ENCODE data around the gene SIVA1. TPM values are rescaled to one million over a fixed set of nuclear protein-coding genes. Genes with fewer than 3 reads are reported as not detected.

SIVA1 gene
- total RNA-seq, 1 donor from 2014 or later: 298 TPM

DNA sequence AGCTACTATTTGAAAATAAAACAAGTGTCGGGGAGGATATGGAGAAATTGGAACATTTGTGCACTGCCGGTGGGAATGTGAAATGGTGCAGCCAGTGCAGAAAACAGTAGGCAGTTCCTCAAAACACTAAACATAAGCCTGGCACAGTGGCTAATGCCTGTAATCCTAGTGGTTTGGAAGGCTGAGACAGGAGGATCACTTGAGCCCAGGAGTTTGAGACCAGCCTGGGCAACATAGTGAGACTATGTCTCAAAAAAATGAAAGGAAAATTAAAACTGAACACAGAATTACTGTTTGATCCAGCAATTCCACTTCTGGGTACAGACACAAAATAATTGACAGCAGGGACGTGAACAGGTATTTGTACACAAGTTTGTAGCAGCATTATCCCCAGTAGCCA lies 12.6 kb downstream of the SIVA1 start:
- no peak for DNase-seq (ENCODE audit: low read depth)
- H3K4me3 ChIP-seq (ENCODE audit: low read depth, low read length): no peak overlapping the region
- TF ChIP-seq, protein P1, sequence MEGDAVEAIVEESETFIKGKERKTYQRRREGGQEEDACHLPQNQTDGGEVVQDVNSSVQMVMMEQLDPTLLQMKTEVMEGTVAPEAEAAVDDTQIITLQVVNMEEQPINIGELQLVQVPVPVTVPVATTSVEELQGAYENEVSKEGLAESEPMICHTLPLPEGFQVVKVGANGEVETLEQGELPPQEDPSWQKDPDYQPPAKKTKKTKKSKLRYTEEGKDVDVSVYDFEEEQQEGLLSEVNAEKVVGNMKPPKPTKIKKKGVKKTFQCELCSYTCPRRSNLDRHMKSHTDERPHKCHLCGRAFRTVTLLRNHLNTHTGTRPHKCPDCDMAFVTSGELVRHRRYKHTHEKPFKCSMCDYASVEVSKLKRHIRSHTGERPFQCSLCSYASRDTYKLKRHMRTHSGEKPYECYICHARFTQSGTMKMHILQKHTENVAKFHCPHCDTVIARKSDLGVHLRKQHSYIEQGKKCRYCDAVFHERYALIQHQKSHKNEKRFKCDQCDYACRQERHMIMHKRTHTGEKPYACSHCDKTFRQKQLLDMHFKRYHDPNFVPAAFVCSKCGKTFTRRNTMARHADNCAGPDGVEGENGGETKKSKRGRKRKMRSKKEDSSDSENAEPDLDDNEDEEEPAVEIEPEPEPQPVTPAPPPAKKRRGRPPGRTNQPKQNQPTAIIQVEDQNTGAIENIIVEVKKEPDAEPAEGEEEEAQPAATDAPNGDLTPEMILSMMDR (conservative IDR thresholded peaks at IDR 0.05; ENCODE audit: low read depth, low read length): no peak

DNA sequence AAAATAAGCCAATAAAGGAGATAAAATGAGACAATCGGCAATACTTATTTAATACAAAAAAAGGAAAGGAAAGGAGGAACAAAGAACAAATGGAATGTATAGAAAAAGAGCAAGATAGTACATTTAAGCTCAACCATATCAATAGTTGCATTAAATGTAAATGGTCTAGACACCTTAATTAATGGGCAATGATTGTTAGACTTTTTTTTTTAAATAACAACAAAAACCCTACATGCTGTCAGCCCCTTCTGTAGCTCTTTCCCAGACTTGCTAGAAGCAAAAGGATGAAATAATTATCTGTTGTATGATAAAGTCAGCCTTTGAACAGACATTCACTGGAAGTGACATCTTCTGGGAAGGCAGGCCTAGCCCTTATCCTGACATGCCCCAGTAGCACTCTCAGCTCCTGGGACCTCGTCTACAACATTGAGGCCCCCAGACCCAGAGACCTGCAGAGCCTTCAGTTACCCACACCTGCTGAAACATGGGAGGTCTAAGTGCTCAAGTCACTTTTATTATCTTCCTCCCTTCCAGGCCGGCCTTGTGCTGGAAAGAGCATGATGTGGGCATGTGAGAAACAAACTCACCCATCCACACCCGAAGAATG lies 13.4 kb downstream of the SIVA1 start:
- no peak for DNase-seq (ENCODE audit: low read depth)
- no peak overlapping the region for H3K4me3 ChIP-seq (ENCODE audit: low read depth, low read length)
- TF ChIP-seq, protein P1 (conservative IDR thresholded peaks at IDR 0.05; ENCODE audit: low read depth, low read length): no peak

DNA sequence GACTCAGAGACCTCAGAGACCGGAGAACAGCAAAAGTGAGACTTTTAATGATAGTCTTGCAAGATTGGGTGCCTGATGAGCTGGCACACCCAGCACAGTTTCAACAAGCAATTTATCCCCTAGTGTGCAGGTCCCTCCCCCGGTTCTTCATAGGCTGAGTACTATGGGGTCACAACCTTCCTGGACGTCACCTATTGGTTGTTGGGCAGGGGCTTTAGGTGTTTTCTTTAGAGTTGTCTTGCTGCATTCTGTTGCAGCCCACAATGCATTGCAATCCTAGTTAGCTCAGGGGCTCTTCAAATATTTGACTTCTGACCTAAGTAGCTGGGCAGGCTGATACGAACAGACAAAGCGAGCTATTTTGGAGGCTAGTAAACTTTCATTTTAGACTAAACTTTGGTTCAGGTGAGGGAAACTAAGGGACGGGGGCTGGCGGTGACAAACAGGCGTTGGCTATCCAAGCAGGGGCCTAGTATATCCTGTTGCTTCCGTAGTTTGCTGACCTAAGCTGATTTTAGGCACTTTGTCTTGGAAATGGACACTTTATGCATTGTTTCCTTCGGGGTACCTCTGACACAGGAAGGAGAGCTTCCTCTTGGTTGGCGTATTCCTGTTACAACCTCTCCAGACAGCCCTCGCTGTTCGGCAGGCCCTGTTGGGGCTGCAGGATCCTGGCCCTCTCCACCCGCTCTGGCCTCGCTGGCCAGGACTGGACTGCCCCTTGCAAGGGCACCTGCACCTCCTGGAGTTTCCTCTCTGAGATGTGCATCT lies 14.1 kb downstream of the SIVA1 start:
- no peak overlapping the region for H3K4me3 ChIP-seq (ENCODE audit: low read depth, low read length)
- DNase-seq (ENCODE audit: low read depth): no peak
- TF ChIP-seq, protein P1 (conservative IDR thresholded peaks at IDR 0.05; ENCODE audit: low read depth, low read length): no peak

DNA sequence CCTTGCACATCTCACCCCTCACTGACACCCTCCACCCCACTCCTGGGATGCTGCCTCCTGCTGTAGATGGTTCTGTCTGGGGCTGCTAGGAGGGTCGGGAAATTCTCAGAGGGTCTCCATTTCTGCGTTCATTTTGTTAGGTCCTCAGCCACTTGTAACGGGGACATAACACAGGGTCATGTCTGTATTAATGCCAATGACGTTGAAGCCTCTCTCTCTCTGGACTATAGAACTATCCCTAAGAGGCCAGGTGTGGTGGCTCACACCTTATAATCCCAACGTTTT lies 14.6 kb downstream of the SIVA1 start:
- TF ChIP-seq, protein P1 (conservative IDR thresholded peaks at IDR 0.05; ENCODE audit: low read depth, low read length): no peak
- H3K4me3 ChIP-seq (ENCODE audit: low read depth, low read length): no peak overlapping the region
- DNase-seq (ENCODE audit: low read depth): no peak

DNA sequence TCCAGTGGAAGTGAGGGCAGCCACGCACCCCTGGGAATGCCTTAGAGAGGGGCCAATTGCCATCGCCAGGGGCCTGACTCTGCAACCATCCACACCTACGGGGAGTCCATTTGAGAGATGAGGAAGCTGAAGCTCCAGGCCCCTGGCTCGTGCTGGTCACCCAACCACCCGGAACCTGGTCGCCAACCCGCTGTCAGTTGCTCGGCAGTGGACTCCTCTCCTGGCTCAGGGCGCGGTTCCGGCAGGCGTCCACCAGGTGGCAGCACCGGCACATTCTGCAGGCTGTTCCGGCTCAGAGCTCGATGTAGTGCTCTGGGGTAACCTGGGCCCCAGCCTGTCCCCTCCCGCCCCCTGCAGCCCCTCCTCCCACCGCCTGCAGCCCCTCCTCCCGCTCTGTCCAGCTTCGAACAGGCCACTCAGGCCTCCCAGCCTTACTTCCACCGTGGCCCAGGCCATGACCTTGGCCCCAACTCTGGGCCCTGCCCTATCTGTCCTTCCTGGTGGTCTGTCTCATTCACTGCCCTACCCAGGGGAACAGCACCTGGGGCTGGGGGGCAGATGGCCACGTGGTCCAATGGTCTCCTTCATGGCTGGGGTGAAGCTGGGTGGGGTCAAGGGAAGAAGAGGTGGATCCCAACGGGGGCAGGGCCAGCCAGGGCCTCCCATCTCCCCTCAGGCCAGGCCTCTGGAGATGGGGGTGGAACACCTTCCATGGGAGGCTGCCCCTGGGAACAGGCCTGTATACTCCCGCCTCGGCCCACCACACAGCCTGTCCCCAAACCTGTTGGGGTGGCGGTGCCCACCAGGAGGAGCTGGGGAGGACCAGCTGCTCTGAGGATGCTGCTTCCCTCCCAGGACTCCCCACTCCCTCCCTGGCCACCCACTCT lies 15.7 kb downstream of the SIVA1 start:
- DNase-seq (ENCODE audit: low read depth): no peak
- no peak overlapping the region for H3K4me3 ChIP-seq (ENCODE audit: low read depth, low read length)
- TF ChIP-seq, protein P1 (conservative IDR thresholded peaks at IDR 0.05; ENCODE audit: low read depth, low read length): peak; percentile 66

DNA sequence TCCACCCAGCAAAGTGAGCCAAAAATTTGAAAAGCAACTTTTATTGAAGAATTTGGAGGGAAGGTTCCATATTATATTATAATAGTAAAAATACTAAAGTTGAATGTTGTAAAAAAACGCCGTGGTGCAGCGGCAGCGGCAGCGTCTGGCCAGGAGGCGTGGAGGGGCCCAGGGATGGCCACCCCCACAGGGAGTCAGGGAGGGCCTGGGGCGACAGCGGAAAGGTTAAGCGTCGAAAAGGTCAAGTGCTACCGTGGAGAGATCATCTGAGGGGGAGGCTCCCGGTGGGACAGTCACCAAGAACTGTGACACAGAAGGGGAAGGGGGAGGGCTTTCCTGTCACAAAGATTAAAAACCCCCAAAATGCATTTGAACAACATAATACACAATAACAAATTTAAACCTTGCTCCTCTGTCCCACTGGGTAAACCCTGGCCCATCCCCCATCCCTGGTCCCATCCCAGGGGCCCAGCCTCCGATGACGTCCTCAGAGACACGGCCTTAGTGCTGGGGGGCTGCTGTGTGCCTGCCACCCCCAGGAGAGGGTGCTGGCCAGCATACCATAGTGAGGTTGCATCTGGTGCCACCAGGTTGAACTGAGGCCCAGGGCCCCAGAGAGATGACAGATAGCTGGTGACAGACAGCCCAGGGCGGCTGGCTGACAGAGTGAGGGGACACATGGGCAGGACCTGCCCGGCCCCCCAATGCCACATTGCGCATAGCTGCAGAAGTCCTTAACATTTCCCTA lies 16.6 kb downstream of the SIVA1 start:
- DNase-seq (ENCODE audit: low read depth): no peak
- TF ChIP-seq, protein P1 (conservative IDR thresholded peaks at IDR 0.05; ENCODE audit: low read depth, low read length): no peak
- H3K4me3 ChIP-seq (ENCODE audit: low read depth, low read length): no peak overlapping the region
